DOHH2 (cell line): ENCODE results near the gene STX4.

Experiments
- EZH2phosphoT487 ChIP-seq: fragments of 200-600 bp; sonication (generic); IDR thresholded peaks from 2 replicates; pipeline ENCODE4 v1.6.1; 2017; ENCODE audit warnings: borderline replicate concordance, mild to moderate bottlenecking, antibody characterized with exemption, low read length, moderate library complexity, mixed read lengths
- TF ChIP-seq, protein P1 (sequence below): fragments of 200-600 bp; sonication (generic); IDR thresholded peaks from one replicate; pipeline ENCODE4 v1.5.1; 2014; ENCODE audit warnings: antibody characterized with exemption, mild to moderate bottlenecking, low read depth, low read length; ENCODE audit not compliant: poor library complexity, severe bottlenecking

- TF ChIP-seq, protein P1, sequence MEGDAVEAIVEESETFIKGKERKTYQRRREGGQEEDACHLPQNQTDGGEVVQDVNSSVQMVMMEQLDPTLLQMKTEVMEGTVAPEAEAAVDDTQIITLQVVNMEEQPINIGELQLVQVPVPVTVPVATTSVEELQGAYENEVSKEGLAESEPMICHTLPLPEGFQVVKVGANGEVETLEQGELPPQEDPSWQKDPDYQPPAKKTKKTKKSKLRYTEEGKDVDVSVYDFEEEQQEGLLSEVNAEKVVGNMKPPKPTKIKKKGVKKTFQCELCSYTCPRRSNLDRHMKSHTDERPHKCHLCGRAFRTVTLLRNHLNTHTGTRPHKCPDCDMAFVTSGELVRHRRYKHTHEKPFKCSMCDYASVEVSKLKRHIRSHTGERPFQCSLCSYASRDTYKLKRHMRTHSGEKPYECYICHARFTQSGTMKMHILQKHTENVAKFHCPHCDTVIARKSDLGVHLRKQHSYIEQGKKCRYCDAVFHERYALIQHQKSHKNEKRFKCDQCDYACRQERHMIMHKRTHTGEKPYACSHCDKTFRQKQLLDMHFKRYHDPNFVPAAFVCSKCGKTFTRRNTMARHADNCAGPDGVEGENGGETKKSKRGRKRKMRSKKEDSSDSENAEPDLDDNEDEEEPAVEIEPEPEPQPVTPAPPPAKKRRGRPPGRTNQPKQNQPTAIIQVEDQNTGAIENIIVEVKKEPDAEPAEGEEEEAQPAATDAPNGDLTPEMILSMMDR = no peak
- TF ChIP-seq EZH2phosphoT487 = no peak
Measured at GRCh38 chr16:31009120-31009519, 24.2 kb upstream of the STX4 start.
